Stimulated activated CD4-positive, alpha-beta T cell treated with anti-CD3 and anti-CD28 coated beads, Interleukin-15, amount 100 ng/mL, for 1 hour (primary cell): Measurements from ENCODE around the gene NTSR2.

Experiments
- DNase-seq, 2 donors: peaks; one replicate each; pipeline ENCODE4 v3.0.0-alpha.2; 2020; ENCODE audit warnings: low read depth in 1 of 2, low spot score in 1 of 2

The NTSR2 gene

GRCh38 chr2:11630855-11631254, 39.1 kb downstream of the NTSR2 start:
- DNase-seq = no peak

- no peak for DNase-seq
Measured at GRCh38 chr2:11629851-11630250, 40.1 kb downstream of the NTSR2 start.

- no peak for DNase-seq
Measured at GRCh38 chr2:11629215-11629614, 40.8 kb downstream of the NTSR2 start.

GRCh38 chr2:11628675-11629074, 41.3 kb downstream of the NTSR2 start:
- no peak for DNase-seq

GRCh38 chr2:11625671-11626070, 44.3 kb downstream of the NTSR2 start:
- DNase-seq = no peak

GRCh38 chr2:11624893-11625292, 45.1 kb downstream of the NTSR2 start:
- no peak for DNase-seq

GRCh38 chr2:11622611-11623010, 47.4 kb downstream of the NTSR2 start:
- no peak for DNase-seq

GRCh38 chr2:11621410-11621809, 48.6 kb downstream of the NTSR2 start:
- DNase-seq = no peak

- DNase-seq = no peak
Measured at GRCh38 chr2:11618708-11619062, 51.3 kb downstream of the NTSR2 start.

GRCh38 chr2:11617984-11618707, 51.8 kb downstream of the NTSR2 start:
- no peak for DNase-seq

- DNase-seq = no peak
Measured at GRCh38 chr2:11617527-11617926, 52.5 kb downstream of the NTSR2 start.

GRCh38 chr2:11616851-11617415, 53.1 kb downstream of the NTSR2 start:
- DNase-seq = no peak

GRCh38 chr2:11616097-11616687, 53.8 kb downstream of the NTSR2 start:
- no peak for DNase-seq

- DNase-seq = no peak
Measured at GRCh38 chr2:11615209-11615608, 54.8 kb downstream of the NTSR2 start.

GRCh38 chr2:11613297-11613696, 56.7 kb downstream of the NTSR2 start:
- DNase-seq = no peak

- DNase-seq = no peak
Measured at GRCh38 chr2:11612553-11613215, 57.3 kb downstream of the NTSR2 start.

GRCh38 chr2:11611251-11611650, 58.7 kb downstream of the NTSR2 start:
- DNase-seq = no peak

- DNase-seq = no peak
Measured at GRCh38 chr2:11610624-11611242, 59.3 kb downstream of the NTSR2 start.
